Measurements from ENCODE around the gene RUNDC1. TPM values are rescaled to one million over a fixed set of nuclear protein-coding genes. Genes with fewer than 3 reads are reported as not detected.
A peak's percentile ranks its signal among the peaks of the same experiment; 100 is the strongest.

RUNDC1 gene
- total and polyA plus RNA-seq, 2 of the 8 experiments (the other 6 are each of a cell fraction or from before 2014, with no cell fraction given), result 7.9 to 11.9 TPM

- peak; percentile 91 for TF ChIP-seq POU5F1 (IDR thresholded peaks at IDR 0.05; ENCODE audit: low read depth, low read length)
Observed at GRCh38 chr17:43027091-43028032, 47.0 kb downstream of the RUNDC1 start (continued).
